Endometrial microvascular endothelial cells (primary cell): ENCODE results near the gene AKT2. TPM values are rescaled to one million over a fixed set of nuclear protein-coding genes. Genes with fewer than 3 reads are reported as not detected.
"Not testable (repeated sequence)": the region's sequence is repeated elsewhere in the genome, so short reads cannot be mapped to it uniquely, and the experiment has no call there.

ENCODE experiments used
- in situ Hi-C: cut with HindIII; loops from 2 replicates; pipeline ENCODE4 v1.10.0; 2017; ENCODE audit warnings: low sequenced_read_pairs, low pct_unique_long_range_greater_than_20kb; ENCODE audit errors: inconsistent ontology term
- total RNA-seq: library from RNA; depleted of rRNA; stranded (reverse); fragments of >200 nt; gene quantifications from one replicate; pipeline ENCODE4 v1.2.3, GENCODE V29; 2015; ENCODE audit errors: inconsistent ontology term

AKT2 gene
- total RNA-seq, 1 donor from 2014 or later: 26.2 TPM

DNA sequence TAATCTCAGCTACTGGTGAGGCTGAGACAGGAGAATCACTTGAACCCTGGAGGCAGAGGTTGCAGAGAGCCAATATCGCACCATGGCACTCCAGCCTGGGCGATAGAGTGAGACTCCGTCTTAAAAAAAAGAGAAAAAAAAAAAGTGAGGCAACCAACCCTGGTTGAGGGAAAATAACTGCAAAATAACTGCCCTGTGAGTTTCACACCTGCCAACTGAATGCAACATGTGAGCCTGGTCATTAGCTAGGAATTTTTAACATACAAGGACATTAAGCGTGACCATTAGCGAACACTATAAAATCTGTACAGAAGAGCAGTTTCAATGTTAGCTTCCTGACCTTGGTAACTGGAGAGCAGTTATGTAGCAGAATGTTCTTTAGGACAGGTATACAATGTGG lies 56.3 kb downstream of the AKT2 start:
- in situ Hi-C loops: no loop called here

DNA sequence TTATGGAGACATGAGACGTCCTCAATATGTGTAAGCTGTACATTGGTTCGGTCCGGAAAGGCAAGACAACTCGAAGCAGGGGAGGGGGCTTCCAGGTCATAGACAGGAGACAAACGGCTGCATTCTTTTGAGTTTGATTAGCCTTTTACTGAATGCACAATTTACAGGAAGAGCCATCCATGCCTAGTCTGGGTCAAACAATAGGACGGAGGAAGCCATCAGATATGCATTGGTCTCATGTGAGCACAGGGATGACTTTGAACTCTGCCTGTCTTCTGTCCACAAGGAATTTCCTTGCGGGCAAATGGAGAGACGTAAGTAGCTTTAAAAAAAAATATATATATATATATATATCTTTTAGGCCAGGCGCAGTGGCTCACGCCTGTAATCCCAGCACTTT lies 56.8 kb downstream of the AKT2 start:
- in situ Hi-C loops: no loop called here

GRCh38 chr19:40225440-40226305 lies 59.5 kb downstream of the AKT2 start:
- in situ Hi-C loops: no loop called here

GRCh38 chr19:40224342-40225150 lies 60.6 kb downstream of the AKT2 start:
- in situ Hi-C loops: no loop called here

DNA sequence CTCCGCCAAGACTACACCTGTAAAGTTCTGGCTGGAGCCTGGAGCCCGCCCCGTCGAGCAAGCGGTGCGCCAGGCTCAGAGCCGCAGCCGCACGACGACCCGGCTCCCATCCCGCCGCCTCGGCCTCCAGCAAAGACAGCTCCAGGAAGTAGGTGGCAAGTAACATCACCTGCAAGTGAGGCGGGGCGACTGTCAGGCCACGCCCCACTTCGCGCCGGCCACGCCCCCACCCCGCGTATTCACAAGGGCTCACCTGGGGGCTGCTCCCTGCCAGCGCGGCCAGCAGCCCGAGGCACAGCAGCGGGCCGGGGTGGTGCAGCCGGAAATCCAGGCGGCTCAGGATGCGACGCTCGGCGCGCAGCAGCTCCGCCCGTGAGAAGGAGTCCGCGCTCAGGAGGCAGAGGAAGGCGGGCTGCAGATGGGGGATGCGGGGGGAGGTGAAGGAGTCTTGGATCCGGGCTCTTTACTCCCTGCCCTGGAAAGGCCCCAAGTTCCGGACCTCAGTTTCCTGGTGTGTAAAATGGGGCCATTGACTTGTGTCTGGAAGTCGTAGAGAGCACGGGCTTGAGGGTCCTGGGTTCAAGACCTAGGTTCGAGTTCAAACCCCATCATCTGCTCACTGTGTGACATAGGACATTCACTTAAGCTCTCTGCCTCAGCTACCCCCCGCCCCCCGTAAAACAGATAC lies 61.9 kb downstream of the AKT2 start:
- in situ Hi-C loops: no loop called here

DNA sequence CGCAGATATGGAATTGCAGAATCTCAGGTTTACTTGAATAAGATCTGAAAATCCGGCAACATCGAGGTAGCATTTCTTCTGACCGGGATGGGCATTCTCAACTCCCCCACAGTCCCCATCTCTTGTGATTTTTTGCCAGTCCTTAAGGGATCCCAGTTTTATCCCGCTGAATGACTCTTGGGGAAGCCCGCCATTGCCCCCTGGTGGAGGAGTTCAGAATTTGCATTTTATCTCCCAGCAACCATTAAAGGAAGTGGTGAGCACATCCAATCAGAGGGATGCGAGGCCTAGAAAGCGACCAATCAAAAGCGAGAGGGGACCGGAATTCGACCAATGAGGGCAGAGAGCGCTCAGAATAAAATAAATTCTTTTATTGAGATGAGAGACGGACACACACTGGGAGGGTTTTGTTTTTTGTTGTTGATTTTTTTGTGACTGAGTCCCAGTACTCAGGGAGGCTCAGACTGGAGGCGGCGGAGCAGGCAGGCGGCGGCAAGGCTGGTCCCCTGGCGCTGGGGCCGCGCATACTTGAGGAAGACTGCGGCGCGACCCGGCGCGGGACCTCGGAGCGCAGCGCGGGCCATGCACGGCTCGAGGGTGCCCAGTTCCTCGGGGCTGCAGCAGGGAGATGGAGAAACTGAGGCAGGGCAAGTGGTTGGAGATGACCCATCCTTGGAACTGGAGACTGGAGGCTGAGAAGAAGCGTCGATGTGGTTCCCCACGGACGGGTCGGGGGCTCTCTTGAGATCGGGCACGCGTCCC lies 63.1 kb downstream of the AKT2 start:
- in situ Hi-C loops: no loop called here

DNA sequence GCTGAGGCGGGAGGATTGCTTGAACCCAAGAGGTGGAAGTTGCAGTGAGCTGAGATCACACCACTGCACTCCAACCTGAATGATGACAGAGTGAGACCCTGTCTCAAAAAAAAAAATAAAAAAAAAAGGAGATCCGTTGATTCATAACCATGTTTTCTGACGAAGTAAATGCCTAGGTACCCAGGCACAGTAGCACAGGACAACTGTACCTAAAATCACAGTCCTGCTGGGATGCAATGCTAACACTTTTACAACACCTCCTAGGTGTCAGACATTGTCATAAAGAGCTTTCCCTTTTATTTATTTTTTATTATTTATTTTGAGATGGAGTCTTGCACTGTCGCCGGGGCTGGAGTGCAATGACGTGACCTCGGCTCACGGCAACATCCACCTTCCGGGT lies 64.5 kb downstream of the AKT2 start:
- in situ Hi-C loops: no loop called here

GRCh38 chr19:40219721-40220276 lies 65.3 kb downstream of the AKT2 start:
- in situ Hi-C loops: no loop called here

DNA sequence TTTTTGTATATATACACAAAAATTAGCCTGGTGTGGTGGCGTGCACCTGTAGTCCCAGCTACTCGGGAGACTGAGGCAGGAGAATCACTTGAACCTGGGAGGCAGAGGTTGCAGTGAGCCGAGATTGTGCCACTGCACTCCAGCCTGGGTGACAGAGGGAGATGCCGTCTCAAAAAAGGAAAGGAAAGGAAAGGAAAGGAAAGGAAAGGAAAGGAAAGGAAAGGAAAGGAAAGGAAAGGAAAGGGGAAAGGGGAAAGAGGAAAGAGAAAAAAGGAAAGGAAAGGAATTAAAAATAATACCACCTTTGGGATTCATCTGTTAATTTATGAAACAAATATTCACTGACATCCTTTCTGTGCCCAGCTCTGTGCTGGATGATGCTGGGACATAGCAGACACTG lies 66.1 kb downstream of the AKT2 start:
- in situ Hi-C loops: not testable (repeated sequence)

- in situ Hi-C loops: no loop called here
Measured at GRCh38 chr19:40217934-40218890, 66.9 kb downstream of the AKT2 start, which contains the start of gene TTC9B. Gene TTC9B, minus strand, starts transcription at chr19:40218384. Its CDS starts 3 bp downstream, at chr19:40218381.

- in situ Hi-C loops: no loop called here
Measured at GRCh38 chr19:40217027-40217810, 67.9 kb downstream of the AKT2 start.

GRCh38 chr19:40216777-40217026 lies 68.4 kb downstream of the AKT2 start:
- in situ Hi-C loops: no loop called here

DNA sequence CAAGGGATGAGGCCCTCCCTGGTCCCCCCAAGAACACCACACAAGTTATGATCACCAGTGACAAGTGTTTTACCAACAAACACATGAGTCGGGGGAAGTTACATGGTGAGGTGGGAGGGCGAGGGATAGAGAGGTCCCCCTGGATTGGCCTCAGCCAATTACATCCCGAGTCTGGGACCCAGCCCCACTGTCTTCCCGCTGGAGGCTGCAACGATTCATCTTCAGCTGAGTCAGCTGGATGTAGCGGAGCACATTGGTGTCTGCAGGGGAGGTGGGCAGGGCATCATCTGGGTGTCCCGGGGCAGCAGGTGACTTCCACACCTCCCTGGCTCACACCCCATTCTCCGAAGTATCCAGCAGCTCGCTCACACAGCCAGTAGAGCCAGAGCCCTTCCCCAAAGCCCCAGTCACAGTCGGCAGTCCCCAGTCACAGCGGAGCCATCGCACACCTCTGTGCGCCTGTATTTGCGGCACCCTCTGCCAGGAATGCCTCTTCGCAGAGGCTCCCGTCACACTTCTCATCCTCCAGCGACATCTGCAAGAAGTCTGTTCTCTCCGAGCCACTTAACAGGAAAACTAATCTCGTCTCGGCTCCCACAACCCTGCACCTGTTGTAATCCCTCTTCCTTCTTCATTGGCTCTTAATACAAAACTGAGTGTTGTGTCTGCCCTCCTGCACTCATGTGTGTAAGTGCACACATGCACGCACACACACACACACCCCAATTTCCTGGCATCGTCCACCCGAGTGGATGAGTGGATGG lies 69.0 kb downstream of the AKT2 start:
- in situ Hi-C loops: no loop called here

GRCh38 chr19:40214936-40215335 lies 70.2 kb downstream of the AKT2 start:
- in situ Hi-C loops: no loop called here

DNA sequence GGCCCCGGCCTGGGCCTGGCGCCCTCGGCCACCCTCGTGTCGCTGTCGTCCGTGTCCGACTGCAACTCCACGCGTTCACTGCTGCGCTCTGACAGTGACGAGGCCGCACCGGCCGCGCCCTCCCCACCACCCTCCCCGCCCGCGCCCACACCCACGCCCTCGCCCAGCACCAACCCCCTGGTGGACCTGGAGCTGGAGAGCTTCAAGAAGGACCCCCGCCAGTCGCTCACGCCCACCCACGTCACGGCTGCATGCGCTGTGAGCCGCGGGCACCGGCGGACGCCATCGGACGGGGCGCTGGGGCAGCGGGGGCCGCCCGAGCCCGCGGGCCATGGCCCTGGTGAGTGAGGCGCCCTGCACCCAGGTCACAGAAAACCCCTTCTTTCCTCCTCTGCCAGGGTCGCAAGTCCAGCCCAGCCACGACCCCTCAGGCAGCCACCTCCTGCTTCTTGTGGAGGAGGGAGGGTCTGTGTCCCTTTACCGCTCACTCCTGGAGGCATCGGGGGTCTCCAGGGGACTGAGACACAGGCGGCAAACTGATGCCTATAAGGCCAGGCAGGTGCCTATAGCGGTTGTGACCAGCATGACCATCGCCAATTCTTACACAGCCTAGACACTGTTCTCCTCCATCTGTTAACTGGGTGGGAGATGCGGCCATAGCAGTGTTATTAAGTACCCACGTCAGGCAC lies 71.1 kb downstream of the AKT2 start:
- in situ Hi-C loops: no loop called here
